Measurements from ENCODE around the gene FGGY. TPM values are rescaled to one million over a fixed set of nuclear protein-coding genes. Genes with fewer than 3 reads are reported as not detected.

FGGY gene
- total RNA-seq, 1 experiment from 2014 or later, result 6.4 TPM

DNA sequence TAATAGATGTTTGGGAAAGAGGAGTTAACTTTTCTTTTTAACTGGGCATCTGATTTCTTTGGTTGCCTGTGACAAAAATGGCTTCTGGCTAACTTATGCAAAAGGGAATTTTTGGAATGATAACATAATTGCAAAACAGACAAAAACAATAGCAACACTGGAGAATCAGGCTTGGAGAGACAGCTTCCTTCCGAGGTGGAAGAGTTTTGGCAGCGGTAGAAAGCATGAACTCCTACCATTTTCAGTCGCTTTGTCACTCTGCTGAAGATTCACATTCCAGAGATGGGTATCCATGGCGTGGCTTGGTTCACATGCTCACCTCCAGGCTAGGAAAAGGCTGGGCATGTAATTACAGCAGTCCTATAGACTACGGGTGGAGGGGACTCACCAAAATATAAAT, 17.2 kb upstream of the FGGY start:
- Histone ChIP-seq H3K4me3 (ENCODE audit: low read depth, low read length) (no peak overlapping the region), H3K36me3 (ENCODE audit: control insufficient read depth, insufficient read depth, low read length) (no peaks in the 10 kb centered on the region), H3K9me3 (no peaks in the 10 kb centered on the region), H3K4me1 (no peaks in the 10 kb centered on the region), H3K27me3 (replicated peaks; ENCODE audit: control insufficient read depth, insufficient read depth, low read length) (no peaks in the 10 kb centered on the region)
- no peaks in the 10 kb centered on the region for H3K9me3 Mint-ChIP-seq (ENCODE audit: unreplicated experiment)
- ChIA-PET POLR2A (no interaction called here), CTCF (interaction anchor here (0.6 kb wide), 1 partner anchor 383 kb away, joined by 3 read pairs; no protein-coding TSS in a partner anchor)
- H3K4me1 Mint-ChIP-seq (ENCODE audit: low read depth, unreplicated experiment), result no peaks in the 10 kb centered on the region
- H3K36me3 Mint-ChIP-seq (ENCODE audit: insufficient read depth, unreplicated experiment), result no peaks in the 10 kb centered on the region
- no peak overlapping the region for H3K4me3 Mint-ChIP-seq (ENCODE audit: unreplicated experiment)
- peaks cover 3% of the 10 kb centered on the region for H3K27me3 Mint-ChIP-seq (ENCODE audit: insufficient read depth, unreplicated experiment)
- H3K27ac Mint-ChIP-seq (ENCODE audit: unreplicated experiment), result no peak overlapping the region
- TF ChIP-seq CTCF (IDR thresholded peaks at IDR 0.05; ENCODE audit: insufficient read depth in 1 of 2, low read depth in 1 of 2, low read length in 1 of 2, severe bottlenecking in 1 of 2, unreplicated experiment in 1 of 2), result no peak
- intact Hi-C loops (cut with micrococcal nuclease; ENCODE audit: unreplicated experiment), result no loop called here
- BruUV-seq (replicated peaks), result no TSS peak
- no peak for DNase-seq

- Mint-ChIP-seq H3K27me3 (ENCODE audit: insufficient read depth, unreplicated experiment) (peaks cover 3% of the 10 kb centered on the region), H3K4me3 (ENCODE audit: unreplicated experiment) (no peak overlapping the region), H3K9me3 (ENCODE audit: unreplicated experiment) (no peaks in the 10 kb centered on the region), H3K27ac (ENCODE audit: unreplicated experiment) (no peak overlapping the region), H3K36me3 (ENCODE audit: insufficient read depth, unreplicated experiment) (no peaks in the 10 kb centered on the region), H3K4me1 (ENCODE audit: low read depth, unreplicated experiment) (no peaks in the 10 kb centered on the region)
- no peaks in the 10 kb centered on the region for H3K27me3 ChIP-seq (replicated peaks; ENCODE audit: control insufficient read depth, insufficient read depth, low read length)
- ChIA-PET CTCF (no interaction called here), POLR2A (no interaction called here)
- intact Hi-C loops (cut with micrococcal nuclease; ENCODE audit: unreplicated experiment), result no loop called here
- BruUV-seq (replicated peaks), result no TSS peak
- H3K9me3 ChIP-seq, result no peaks in the 10 kb centered on the region
- no peaks in the 10 kb centered on the region for H3K36me3 ChIP-seq (ENCODE audit: control insufficient read depth, insufficient read depth, low read length)
- no peak for DNase-seq
- H3K4me3 ChIP-seq (ENCODE audit: low read depth, low read length), result no peak overlapping the region
- TF ChIP-seq CTCF (IDR thresholded peaks at IDR 0.05; ENCODE audit: insufficient read depth in 1 of 2, low read depth in 1 of 2, low read length in 1 of 2, severe bottlenecking in 1 of 2, unreplicated experiment in 1 of 2), result no peak
- H3K4me1 ChIP-seq, result no peaks in the 10 kb centered on the region
Measured at GRCh38 chr1:59282951-59283350, 13.9 kb upstream of the FGGY start.

DNA sequence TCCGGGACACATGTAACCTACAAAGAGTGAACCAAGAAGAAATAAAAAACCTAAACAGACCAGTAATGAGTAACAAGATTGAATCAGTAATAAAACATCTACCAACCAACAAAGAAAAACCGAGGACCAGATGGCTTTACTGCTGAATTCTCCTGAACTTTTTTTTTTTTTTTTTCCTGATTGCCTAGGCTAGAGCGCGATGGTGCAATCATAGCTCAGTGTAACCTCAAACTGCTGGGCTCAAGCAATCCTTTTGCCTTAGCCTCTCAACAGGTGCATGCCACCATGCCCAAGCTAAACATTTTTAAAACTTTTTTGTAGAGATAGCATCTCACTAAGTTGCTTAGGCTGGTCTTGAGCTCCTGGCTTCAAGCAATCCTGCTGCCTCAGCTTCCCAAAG, 11.2 kb upstream of the FGGY start:
- H3K9me3 ChIP-seq, result no peaks in the 10 kb centered on the region
- CTCF ChIA-PET, result no interaction called here
- Mint-ChIP-seq H3K4me3 (ENCODE audit: unreplicated experiment) (no peak overlapping the region), H3K27me3 (ENCODE audit: insufficient read depth, unreplicated experiment) (peaks cover 3% of the 10 kb centered on the region), H3K9me3 (ENCODE audit: unreplicated experiment) (no peaks in the 10 kb centered on the region), H3K27ac (ENCODE audit: unreplicated experiment) (no peak overlapping the region), H3K36me3 (ENCODE audit: insufficient read depth, unreplicated experiment) (no peaks in the 10 kb centered on the region), H3K4me1 (ENCODE audit: low read depth, unreplicated experiment) (peaks cover 7% of the 10 kb centered on the region)
- POLR2A ChIA-PET, result interaction anchor here (0.6 kb wide), 1 partner anchor 460 kb away, joined by 3 read pairs; no protein-coding TSS in a partner anchor
- no peak for DNase-seq
- no peak for TF ChIP-seq CTCF (IDR thresholded peaks at IDR 0.05; ENCODE audit: insufficient read depth in 1 of 2, low read depth in 1 of 2, low read length in 1 of 2, severe bottlenecking in 1 of 2, unreplicated experiment in 1 of 2)
- intact Hi-C loops (cut with micrococcal nuclease; ENCODE audit: unreplicated experiment), result no loop called here
- H3K36me3 ChIP-seq (ENCODE audit: control insufficient read depth, insufficient read depth, low read length), result no peaks in the 10 kb centered on the region
- no TSS peak for BruUV-seq (replicated peaks)
- H3K4me3 ChIP-seq (ENCODE audit: low read depth, low read length), result no peak overlapping the region
- H3K4me1 ChIP-seq, result no peaks in the 10 kb centered on the region
- no peaks in the 10 kb centered on the region for H3K27me3 ChIP-seq (replicated peaks; ENCODE audit: control insufficient read depth, insufficient read depth, low read length)

Measured in Caco-2 (cell line).